OCI-LY1 (cell line): Measurements from ENCODE around the gene UNC13C.

ENCODE experiments used
- H2AFZ ChIP-seq: fragments of 200-600 bp; sonication (generic), shearing (Covaris generic); 2 replicates; pipeline ENCODE4 v1.6.0; 2014; ENCODE audit warnings: antibody characterized with exemption, mild to moderate bottlenecking, low read length
- H3F3A ChIP-seq: fragments of 200-600 bp; sonication (generic), shearing (Covaris generic); 2 replicates; pipeline ENCODE4 v1.6.0; 2014; ENCODE audit warnings: mild to moderate bottlenecking, antibody characterized with exemption, low read length, moderate library complexity; ENCODE audit not compliant: insufficient read depth
- H3K27ac ChIP-seq: fragments of 200-600 bp; sonication (generic); 2 replicates; pipeline ENCODE4 v1.5.1; 2014; ENCODE audit warnings: low read length, mixed run types, mild to moderate bottlenecking, low read depth; ENCODE audit not compliant: poor library complexity, severe bottlenecking
- H3K27me3 ChIP-seq: fragments of 200-600 bp; sonication (generic); 2 replicates; pipeline ENCODE4 v1.6.0; 2014; ENCODE audit warnings: antibody characterized with exemption, mild to moderate bottlenecking, low read length, moderate library complexity; ENCODE audit not compliant: insufficient read depth
- H3K36me3 ChIP-seq: fragments of 200-600 bp; sonication (generic); 2 replicates; pipeline ENCODE4 v1.6.1; 2014; ENCODE audit warnings: mild to moderate bottlenecking, antibody characterized with exemption, low read length, moderate library complexity, mixed read lengths; ENCODE audit not compliant: insufficient read depth
- H3K4me1 ChIP-seq: fragments of 200-600 bp; sonication (generic); 2 replicates; pipeline ENCODE4 v1.5.1; 2014; ENCODE audit warnings: mild to moderate bottlenecking, low read length, moderate library complexity; ENCODE audit not compliant: insufficient read depth, severe bottlenecking
- H3K4me2 ChIP-seq: fragments of 200-600 bp; sonication (generic), shearing (Covaris generic); 2 replicates; pipeline ENCODE4 v1.6.1; 2014; ENCODE audit warnings: low read length
- H3K4me3 ChIP-seq: fragments of 200-600 bp; sonication (generic); 2 replicates; pipeline ENCODE4 v1.5.1; 2014; ENCODE audit warnings: low read length, low read depth, mild to moderate bottlenecking, mixed read lengths; ENCODE audit not compliant: poor library complexity, severe bottlenecking
- H3K79me2 ChIP-seq: fragments of 200-600 bp; shearing (Covaris generic); 2 replicates; pipeline ENCODE4 v1.6.1; 2016; ENCODE audit warnings: mixed run types, low read length, mixed read lengths; ENCODE audit not compliant: insufficient read depth
- H3K9ac ChIP-seq: fragments of 200-600 bp; sonication (generic), shearing (Covaris generic); 2 replicates; pipeline ENCODE4 v1.6.1; 2014; ENCODE audit warnings: mild to moderate bottlenecking, low read length, mixed read lengths
- H3K9me2 ChIP-seq: fragments of 200-600 bp; sonication (generic), shearing (Covaris generic); 2 replicates; pipeline ENCODE4 v1.6.1; 2014; ENCODE audit warnings: low read depth, mild to moderate bottlenecking, low read length, mixed read lengths
- H3K9me3 ChIP-seq: fragments of 200-600 bp; shearing (Covaris generic); 2 replicates; pipeline ENCODE4 v1.6.1; 2014; ENCODE audit warnings: low read length, mixed read lengths
- H4K20me1 ChIP-seq: fragments of 200-600 bp; sonication (generic), shearing (Covaris generic); 2 replicates; pipeline ENCODE4 v1.6.0; 2016; ENCODE audit warnings: mild to moderate bottlenecking, low read length; ENCODE audit not compliant: insufficient read depth
- CTCF ChIP-seq: fragments of 200-600 bp; sonication (generic), shearing (Covaris generic); IDR thresholded peaks from 2 replicates; pipeline ENCODE4 v1.5.1; 2017; ENCODE audit warnings: mild to moderate bottlenecking, antibody characterized with exemption, low read length, moderate library complexity, mixed read lengths
- EZH2 ChIP-seq: fragments of 200-600 bp; sonication (generic), shearing (Covaris generic); IDR thresholded peaks from 2 replicates; pipeline ENCODE4 v1.8.0; 2017; ENCODE audit warnings: borderline replicate concordance, mixed run types, mild to moderate bottlenecking, antibody characterized with exemption, low read length, moderate library complexity, mixed read lengths

UNC13C gene

GRCh38 chr15:54568381-54568780 is 590.1 kb downstream of the UNC13C start:
- no peak overlapping the region for H3K4me3 ChIP-seq

GRCh38 chr15:54571576-54571975 is 593.3 kb downstream of the UNC13C start:
- Histone ChIP-seq H4K20me1 (no peaks in the 10 kb centered on the region), H3K79me2 (no peaks in the 10 kb centered on the region), H3K4me3 (no peak overlapping the region), H2AFZ (no peak overlapping the region), H3K4me1 (peaks cover under 1% of the 10 kb centered on the region), H3F3A (no peaks in the 10 kb centered on the region), H3K4me2 (no peak overlapping the region), H3K36me3 (no peaks in the 10 kb centered on the region), H3K27ac (no peak overlapping the region), H3K27me3 (no peaks in the 10 kb centered on the region), H3K9ac (no peak overlapping the region), H3K9me3 (no peaks in the 10 kb centered on the region), H3K9me2 (no peaks in the 10 kb centered on the region)
- TF ChIP-seq CTCF: no peak
- no peak for TF ChIP-seq EZH2

More at GRCh38 chr15:54568381-54568780, 590.1 kb downstream of the UNC13C start:
- H3K27ac ChIP-seq: no peak overlapping the region
- no peaks in the 10 kb centered on the region for H3K9me3 ChIP-seq
- H4K20me1 ChIP-seq: no peaks in the 10 kb centered on the region
- no peaks in the 10 kb centered on the region for H3K27me3 ChIP-seq
- H3K9me2 ChIP-seq: no peaks in the 10 kb centered on the region
- TF ChIP-seq EZH2: no peak
- no peak for TF ChIP-seq CTCF
- H3F3A ChIP-seq: no peaks in the 10 kb centered on the region
- no peaks in the 10 kb centered on the region for H3K79me2 ChIP-seq
- no peak overlapping the region for H3K4me2 ChIP-seq
- H3K4me1 ChIP-seq: peaks cover 11% of the 10 kb centered on the region
- no peak overlapping the region for H3K9ac ChIP-seq
- no peak overlapping the region for H2AFZ ChIP-seq
- no peaks in the 10 kb centered on the region for H3K36me3 ChIP-seq

- no peaks in the 10 kb centered on the region for H3K9me3 ChIP-seq
- H3K4me2 ChIP-seq: no peak overlapping the region
- H3K79me2 ChIP-seq: no peaks in the 10 kb centered on the region
- no peak overlapping the region for H3K9ac ChIP-seq
- H3K4me3 ChIP-seq: no peak overlapping the region
- H2AFZ ChIP-seq: no peak overlapping the region
- H3K27ac ChIP-seq: no peak overlapping the region
- no peaks in the 10 kb centered on the region for H3K36me3 ChIP-seq
- no peaks in the 10 kb centered on the region for H3K9me2 ChIP-seq
- no peaks in the 10 kb centered on the region for H4K20me1 ChIP-seq
- no peak for TF ChIP-seq EZH2
- no peak for TF ChIP-seq CTCF
- no peaks in the 10 kb centered on the region for H3K4me1 ChIP-seq
- no peaks in the 10 kb centered on the region for H3K27me3 ChIP-seq
- no peaks in the 10 kb centered on the region for H3F3A ChIP-seq
These were observed 597.3 kb downstream of the UNC13C start for GRCh38 chr15:54575586-54575985.
